Nephron (organoid): ENCODE results near the gene SHISA4.
A peak's percentile ranks its signal among the peaks of the same experiment; 100 is the strongest.

ENCODE experiments used
- H3K27ac Mint-ChIP-seq, 3 experiments: 2 replicates each; pipeline ENCODE4 v1.8.0; 2020; ENCODE audit warnings: mixed read lengths in 3 of 3, mild to moderate bottlenecking in 2 of 3, moderate library complexity in 1 of 3
- H3K27me3 Mint-ChIP-seq: 2 replicates; pipeline ENCODE4 v1.8.0; 2021; ENCODE audit warnings: low read depth, mild to moderate bottlenecking, moderate library complexity, mixed read lengths
- H3K36me3 Mint-ChIP-seq: 2 replicates; pipeline ENCODE4 v1.8.0; 2020; ENCODE audit warnings: low read depth, mixed read lengths
- H3K4me1 Mint-ChIP-seq: 2 replicates; pipeline ENCODE4 v1.8.0; 2020; ENCODE audit warnings: mixed read lengths
- H3K4me3 Mint-ChIP-seq, 3 experiments: 2 replicates each; pipeline ENCODE4 v1.8.0; 2020; ENCODE audit warnings: mild to moderate bottlenecking in 3 of 3, mixed read lengths in 3 of 3, moderate library complexity in 2 of 3
- H3K9me3 Mint-ChIP-seq: 2 replicates; pipeline ENCODE4 v1.8.0; 2020; ENCODE audit warnings: mixed read lengths
- CTCF ChIP-seq, 3 experiments: fragments of 200-600 bp; sonication (generic); IDR thresholded peaks; one replicate each; pipeline ENCODE4 v1.5.0; 2021; ENCODE audit warnings: antibody characterized with exemption in 3 of 3; ENCODE audit not compliant: unreplicated experiment in 3 of 3

SHISA4 gene

GRCh38 chr1:201895120-201895665 is 6.5 kb downstream of the SHISA4 start:
- Mint-ChIP-seq H3K27me3 (peaks cover 6% of the 10 kb centered on the region), H3K4me3 (no peak overlapping the region), H3K9me3 (no peaks in the 10 kb centered on the region), H3K36me3 (peaks cover 7% of the 10 kb centered on the region), H3K27ac (no peak overlapping the region), H3K4me1 (peaks cover 5% of the 10 kb centered on the region)
- no peak for TF ChIP-seq CTCF (IDR thresholded peaks at IDR 0.05; ENCODE audit: unreplicated experiment in 3 of 3)

GRCh38 chr1:201895913-201896807 is 7.5 kb downstream of the SHISA4 start:
- Mint-ChIP-seq H3K4me3 (peak overlapping the region in 2 of 3 experiments; percentile 29 to 44), H3K36me3 (peaks cover 12% of the 10 kb centered on the region), H3K9me3 (no peaks in the 10 kb centered on the region), H3K27ac (peak overlapping the region; percentile 21 to 79 (median 76)), H3K4me1 (peaks cover 5% of the 10 kb centered on the region), H3K27me3 (peaks cover 6% of the 10 kb centered on the region)
- peak; percentile 82 to 96 (median 94) for TF ChIP-seq CTCF (IDR thresholded peaks at IDR 0.05; ENCODE audit: unreplicated experiment in 3 of 3)

- peaks cover 12% of the 10 kb centered on the region for H3K36me3 Mint-ChIP-seq
- no peak overlapping the region for H3K27ac Mint-ChIP-seq
- H3K4me3 Mint-ChIP-seq: no peak overlapping the region
- H3K4me1 Mint-ChIP-seq: peaks cover 5% of the 10 kb centered on the region
- no peaks in the 10 kb centered on the region for H3K9me3 Mint-ChIP-seq
- peaks cover 6% of the 10 kb centered on the region for H3K27me3 Mint-ChIP-seq
- TF ChIP-seq CTCF (IDR thresholded peaks at IDR 0.05; ENCODE audit: unreplicated experiment in 3 of 3): no peak
These were observed 8.3 kb downstream of the SHISA4 start for GRCh38 chr1:201896951-201897391.

DNA sequence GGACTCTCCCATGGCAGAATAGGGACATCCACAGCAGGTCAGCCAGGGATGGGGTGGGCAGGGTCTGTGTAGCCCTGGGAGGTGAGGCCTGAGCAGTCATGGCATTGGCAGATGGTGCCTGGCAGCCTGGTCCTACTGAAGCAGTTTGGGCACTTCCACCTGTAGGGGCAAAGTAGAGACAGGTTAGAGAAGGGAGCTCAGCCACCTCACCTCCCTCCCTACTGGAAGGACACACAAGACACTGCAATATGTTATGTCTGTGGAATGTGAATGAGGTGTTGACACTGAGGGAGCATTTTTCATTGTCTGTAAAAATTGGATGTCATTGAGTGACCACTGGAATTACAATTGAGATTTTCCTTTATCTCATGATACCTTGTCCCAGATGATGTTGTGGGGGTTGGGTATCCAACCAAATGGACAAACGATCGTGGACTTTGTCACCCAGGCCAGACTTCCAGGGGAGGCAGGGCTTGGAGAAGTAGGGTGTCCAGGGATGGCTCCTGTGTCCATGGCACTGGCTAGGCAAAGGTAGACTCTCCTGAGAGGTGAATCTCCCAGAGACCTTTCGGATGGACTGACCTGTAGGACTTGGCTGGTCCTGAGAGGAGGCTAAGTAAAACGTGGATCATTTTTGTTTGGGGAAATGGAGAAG is 9.7 kb downstream of the SHISA4 start:
- no peaks in the 10 kb centered on the region for H3K9me3 Mint-ChIP-seq
- H3K36me3 Mint-ChIP-seq: peaks cover 12% of the 10 kb centered on the region
- no peak overlapping the region for H3K27ac Mint-ChIP-seq
- TF ChIP-seq CTCF (IDR thresholded peaks at IDR 0.05; ENCODE audit: unreplicated experiment in 3 of 3): no peak
- no peak overlapping the region for H3K4me3 Mint-ChIP-seq
- H3K27me3 Mint-ChIP-seq: peaks cover 4% of the 10 kb centered on the region
- peaks cover 5% of the 10 kb centered on the region for H3K4me1 Mint-ChIP-seq

DNA sequence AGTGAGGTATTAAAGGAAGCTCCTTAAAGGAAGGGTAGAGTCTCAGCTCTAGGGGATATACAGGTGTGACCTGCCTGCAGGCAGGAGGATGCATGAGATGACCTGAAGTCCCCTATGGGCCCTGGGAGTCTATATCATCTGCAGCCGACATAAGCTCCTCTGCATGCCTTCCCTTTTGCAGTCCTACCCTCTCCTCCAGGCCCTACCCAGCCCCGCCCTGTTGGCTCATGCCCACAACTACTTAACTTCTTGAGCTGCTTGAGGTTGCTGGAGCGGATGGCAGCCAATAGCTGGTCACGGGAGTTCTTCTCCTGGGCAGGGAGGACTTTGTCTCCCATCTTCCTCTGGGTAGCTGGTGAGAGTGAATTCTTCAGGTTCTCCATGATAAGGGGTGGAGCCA is 10.3 kb downstream of the SHISA4 start:
- H3K4me1 Mint-ChIP-seq: peaks cover 7% of the 10 kb centered on the region
- no peak for TF ChIP-seq CTCF (IDR thresholded peaks at IDR 0.05; ENCODE audit: unreplicated experiment in 3 of 3)
- no peak overlapping the region for H3K27ac Mint-ChIP-seq
- peaks cover 4% of the 10 kb centered on the region for H3K27me3 Mint-ChIP-seq
- H3K36me3 Mint-ChIP-seq: peaks cover 12% of the 10 kb centered on the region
- H3K9me3 Mint-ChIP-seq: no peaks in the 10 kb centered on the region
- no peak overlapping the region for H3K4me3 Mint-ChIP-seq
